T-helper 1 cell treated with Interleukin-12 subunit alpha and Interleukin-12 subunit beta and Interleukin-4 antibody, amounts not matched to agents 30 μg/mL and 1 μg/mL, for 36 hours (primary cell): ENCODE data around the gene CADPS2.
A peak's percentile ranks its signal among the peaks of the same experiment; 100 is the strongest.

ENCODE experiments used
- H3K27ac Mint-ChIP-seq: one replicate; pipeline ENCODE4 v1.8.0; 2021; ENCODE audit warnings: mild to moderate bottlenecking, mixed read lengths
- H3K27me3 Mint-ChIP-seq: one replicate; pipeline ENCODE4 v1.8.0; 2021; ENCODE audit warnings: low read depth, mixed read lengths
- H3K36me3 Mint-ChIP-seq: one replicate; pipeline ENCODE4 v1.8.0; 2021; ENCODE audit warnings: low read depth, mixed read lengths
- H3K4me1 Mint-ChIP-seq: one replicate; pipeline ENCODE4 v1.8.0; 2021; ENCODE audit warnings: low read depth, mixed read lengths
- H3K4me3 Mint-ChIP-seq: one replicate; pipeline ENCODE4 v1.8.0; 2021; ENCODE audit warnings: mild to moderate bottlenecking, moderate library complexity, mixed read lengths
- H3K9me3 Mint-ChIP-seq: one replicate; pipeline ENCODE4 v1.8.0; 2021; ENCODE audit warnings: mixed read lengths

Gene CADPS2

GRCh38 chr7:122305475-122306319 is 580.6 kb downstream of the CADPS2 start:
- Mint-ChIP-seq H3K27ac (no peak overlapping the region), H3K27me3 (peaks cover 89% of the 10 kb centered on the region), H3K4me1 (no peaks in the 10 kb centered on the region), H3K4me3 (no peak overlapping the region), H3K9me3 (peaks cover 4% of the 10 kb centered on the region), H3K36me3 (no peaks in the 10 kb centered on the region)

GRCh38 chr7:122304996-122305421 is 581.3 kb downstream of the CADPS2 start:
- Mint-ChIP-seq H3K27me3 (peaks cover 94% of the 10 kb centered on the region), H3K36me3 (no peaks in the 10 kb centered on the region), H3K4me1 (no peaks in the 10 kb centered on the region), H3K27ac (no peak overlapping the region), H3K4me3 (no peak overlapping the region), H3K9me3 (peaks cover 4% of the 10 kb centered on the region)

GRCh38 chr7:122304319-122304975 is 581.8 kb downstream of the CADPS2 start, which contains the start of gene FEZF1:
FEZF1 (minus strand) TSS chr7:122304750; CDS start chr7:122304437, 313 bp downstream.
- Mint-ChIP-seq H3K27ac (peak within 1 kb of the TSS; percentile 20), H3K27me3 (peaks cover 94% of the 10 kb centered on the region), H3K36me3 (no peaks in the 10 kb centered on the region)

GRCh38 chr7:122303531-122304318 is 582.5 kb downstream of the CADPS2 start:
- H3K36me3 Mint-ChIP-seq = no peaks in the 10 kb centered on the region
- no peak overlapping the region for H3K27ac Mint-ChIP-seq
- H3K27me3 Mint-ChIP-seq = peaks cover 94% of the 10 kb centered on the region
- H3K4me3 Mint-ChIP-seq = no peak overlapping the region
- H3K4me1 Mint-ChIP-seq = no peaks in the 10 kb centered on the region
- peaks cover 4% of the 10 kb centered on the region for H3K9me3 Mint-ChIP-seq

More at GRCh38 chr7:122304319-122304975, 581.8 kb downstream of the CADPS2 start, which contains the start of gene FEZF1:
- no peak within 1 kb of the TSS for H3K4me3 Mint-ChIP-seq
- H3K4me1 Mint-ChIP-seq = no peaks in the 10 kb centered on the region
- peaks cover 4% of the 10 kb centered on the region for H3K9me3 Mint-ChIP-seq

GRCh38 chr7:122302761-122303530 is 583.3 kb downstream of the CADPS2 start:
- Mint-ChIP-seq H3K4me3 (no peak overlapping the region), H3K27me3 (peaks cover 96% of the 10 kb centered on the region), H3K27ac (peak overlapping the region; percentile 59), H3K9me3 (peaks cover 4% of the 10 kb centered on the region), H3K4me1 (no peaks in the 10 kb centered on the region), H3K36me3 (no peaks in the 10 kb centered on the region)

GRCh38 chr7:122301858-122302760 is 584.2 kb downstream of the CADPS2 start:
- peaks cover 4% of the 10 kb centered on the region for H3K9me3 Mint-ChIP-seq
- peaks cover 87% of the 10 kb centered on the region for H3K27me3 Mint-ChIP-seq
- no peaks in the 10 kb centered on the region for H3K36me3 Mint-ChIP-seq
- no peak overlapping the region for H3K4me3 Mint-ChIP-seq
- peak overlapping the region; percentile 39 for H3K27ac Mint-ChIP-seq
- no peaks in the 10 kb centered on the region for H3K4me1 Mint-ChIP-seq

- Mint-ChIP-seq H3K4me3 (no peak overlapping the region), H3K9me3 (peaks cover 4% of the 10 kb centered on the region), H3K36me3 (no peaks in the 10 kb centered on the region), H3K27ac (no peak overlapping the region), H3K4me1 (no peaks in the 10 kb centered on the region), H3K27me3 (peaks cover 78% of the 10 kb centered on the region)
Measured at GRCh38 chr7:122300956-122301833, 585.1 kb downstream of the CADPS2 start.

- H3K27ac Mint-ChIP-seq = no peak overlapping the region
- H3K4me3 Mint-ChIP-seq = no peak overlapping the region
- H3K4me1 Mint-ChIP-seq = no peaks in the 10 kb centered on the region
- H3K27me3 Mint-ChIP-seq = peaks cover 70% of the 10 kb centered on the region
- H3K9me3 Mint-ChIP-seq = peaks cover 4% of the 10 kb centered on the region
- no peaks in the 10 kb centered on the region for H3K36me3 Mint-ChIP-seq
Measured at GRCh38 chr7:122300211-122300932, 585.9 kb downstream of the CADPS2 start.

GRCh38 chr7:122299624-122300210 is 586.5 kb downstream of the CADPS2 start:
- H3K9me3 Mint-ChIP-seq = peaks cover 4% of the 10 kb centered on the region
- H3K4me1 Mint-ChIP-seq = no peaks in the 10 kb centered on the region
- peaks cover 64% of the 10 kb centered on the region for H3K27me3 Mint-ChIP-seq
- no peak overlapping the region for H3K4me3 Mint-ChIP-seq
- no peak overlapping the region for H3K27ac Mint-ChIP-seq
- H3K36me3 Mint-ChIP-seq = no peaks in the 10 kb centered on the region

GRCh38 chr7:122298618-122299017 is 587.6 kb downstream of the CADPS2 start:
- Mint-ChIP-seq H3K36me3 (no peaks in the 10 kb centered on the region), H3K9me3 (peaks cover 4% of the 10 kb centered on the region), H3K4me1 (no peaks in the 10 kb centered on the region), H3K27ac (no peak overlapping the region), H3K27me3 (peaks cover 55% of the 10 kb centered on the region), H3K4me3 (no peak overlapping the region)

- Mint-ChIP-seq H3K4me1 (no peaks in the 10 kb centered on the region), H3K27me3 (peaks cover 50% of the 10 kb centered on the region), H3K4me3 (no peak overlapping the region), H3K9me3 (peaks cover 1% of the 10 kb centered on the region), H3K27ac (no peak overlapping the region), H3K36me3 (no peaks in the 10 kb centered on the region)
Measured at GRCh38 chr7:122298131-122298530, 588.1 kb downstream of the CADPS2 start.

- no peaks in the 10 kb centered on the region for H3K27me3 Mint-ChIP-seq
- H3K4me3 Mint-ChIP-seq = no peak overlapping the region
- no peaks in the 10 kb centered on the region for H3K36me3 Mint-ChIP-seq
- no peak overlapping the region for H3K27ac Mint-ChIP-seq
- no peaks in the 10 kb centered on the region for H3K9me3 Mint-ChIP-seq
- H3K4me1 Mint-ChIP-seq = no peaks in the 10 kb centered on the region
Measured at GRCh38 chr7:122291189-122291588, 595.1 kb downstream of the CADPS2 start.
